Stimulated activated CD4-positive, alpha-beta T cell treated with anti-CD3 and anti-CD28 coated beads, Interleukin-2, amount 100 ng/mL, for 24 hours (primary cell): ENCODE measurements around the gene SIGLEC12.
"Not testable (repeated sequence)": the region's sequence is repeated elsewhere in the genome, so short reads cannot be mapped to it uniquely, and the experiment has no call there.

Experiments
- DNase-seq, 2 donors: peaks; one replicate each; pipeline ENCODE4 v3.0.0-alpha.2; 2020

The SIGLEC12 gene

DNA sequence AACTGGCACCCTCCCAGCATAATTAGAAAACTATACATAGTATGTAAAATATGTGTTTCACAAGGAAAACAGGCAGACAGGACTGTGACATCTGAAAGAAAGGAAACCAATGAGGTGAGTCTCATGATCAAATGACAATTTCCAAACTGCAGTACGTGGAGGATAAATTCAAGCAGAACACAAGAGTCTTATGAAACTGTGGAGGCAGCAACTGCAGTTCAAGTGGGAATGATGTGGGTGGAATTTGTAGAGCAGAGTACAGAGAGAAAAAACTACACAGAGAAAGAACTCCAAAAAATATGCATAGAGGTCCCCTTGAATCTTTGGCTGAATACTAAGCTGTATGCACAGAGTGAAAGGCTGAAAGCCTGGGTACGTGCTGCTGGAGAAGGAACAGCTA lies 20.2 kb upstream of the SIGLEC12 start:
- no peak for DNase-seq

DNA sequence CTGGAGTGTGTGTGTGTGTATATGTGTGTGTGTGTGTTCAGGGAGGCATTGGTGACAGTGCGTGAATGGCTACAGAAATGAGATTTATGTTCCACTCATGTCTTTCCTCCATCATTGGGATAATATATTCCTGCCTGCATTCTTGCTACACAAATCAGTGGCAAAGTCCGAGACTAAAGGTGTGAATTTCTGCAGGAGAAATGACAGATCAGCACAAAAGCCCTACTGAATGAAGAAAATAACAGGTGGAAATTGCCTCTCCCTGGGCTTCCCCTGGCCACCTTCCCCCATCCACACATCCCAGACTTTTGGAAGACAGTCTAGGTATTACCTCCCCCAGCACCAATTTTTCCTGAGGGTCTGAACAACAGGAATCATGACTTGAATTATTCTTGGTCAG lies 19.8 kb upstream of the SIGLEC12 start:
- DNase-seq, result no peak

DNA sequence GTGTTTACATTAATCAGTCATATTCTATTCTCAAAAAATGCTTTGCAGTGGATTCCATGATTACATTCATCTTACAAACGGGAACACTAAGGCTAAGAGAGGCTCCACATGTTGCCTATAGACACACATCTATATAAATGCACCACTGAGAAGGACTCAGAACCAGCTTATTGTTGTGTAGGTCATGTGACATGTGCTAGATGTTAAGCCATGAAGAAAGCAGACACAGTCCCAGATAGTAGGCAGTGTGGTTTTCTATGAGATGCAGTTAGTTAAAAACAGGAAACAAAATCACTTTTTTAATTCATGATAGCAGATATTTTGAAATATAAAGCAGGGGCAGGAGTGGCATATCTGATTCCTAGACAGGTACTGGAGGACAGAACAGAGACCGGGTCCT lies 19.1 kb upstream of the SIGLEC12 start:
- no peak for DNase-seq

DNA sequence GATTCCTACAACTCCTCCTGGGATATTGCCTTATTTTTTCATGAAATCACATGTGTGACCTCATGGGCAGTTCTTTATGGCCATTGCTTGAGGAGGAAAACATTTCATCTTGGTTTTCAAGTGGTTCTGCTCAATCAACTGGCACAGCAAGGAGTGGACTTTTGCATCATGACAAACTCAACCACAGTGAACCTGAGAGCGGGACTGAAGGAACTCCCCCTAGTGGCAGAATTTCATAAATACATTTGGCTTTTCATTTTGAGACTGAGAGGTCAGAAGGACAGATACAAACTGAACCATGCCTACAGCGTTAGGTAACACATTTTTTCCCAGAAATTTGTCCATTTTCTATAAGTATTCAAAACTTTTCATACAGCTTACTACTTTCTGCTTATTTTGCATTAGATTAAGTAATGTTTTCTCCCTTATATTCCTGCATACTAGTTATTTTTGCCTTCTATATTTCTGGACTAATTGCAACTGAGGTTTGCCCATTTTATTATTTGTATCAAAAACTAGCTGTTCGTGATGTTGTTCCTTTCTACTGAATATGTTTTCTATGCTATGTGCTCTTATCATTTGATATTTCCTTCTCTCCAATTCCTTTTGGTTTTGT lies 13.4 kb upstream of the SIGLEC12 start:
- peak; percentile 9 to 34 for DNase-seq

DNA sequence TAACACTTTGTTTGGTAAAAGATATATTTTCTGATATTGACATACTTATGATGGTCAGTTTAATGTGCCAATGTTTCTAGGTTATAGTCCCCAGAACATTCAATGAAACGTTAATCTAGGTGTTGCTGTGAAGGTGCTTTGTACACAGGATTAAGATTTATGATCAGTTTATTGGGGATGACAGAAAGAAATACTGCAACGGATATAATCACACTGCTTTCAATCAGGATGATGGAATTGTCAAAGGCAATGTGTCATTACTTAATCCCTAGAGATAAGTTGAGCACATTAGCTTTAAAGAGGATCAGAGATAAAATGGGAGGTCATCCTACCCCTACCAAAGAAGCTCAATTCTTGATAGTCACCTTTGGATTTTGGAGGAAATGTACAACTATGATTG lies 12.4 kb upstream of the SIGLEC12 start:
- DNase-seq, result no peak

DNA sequence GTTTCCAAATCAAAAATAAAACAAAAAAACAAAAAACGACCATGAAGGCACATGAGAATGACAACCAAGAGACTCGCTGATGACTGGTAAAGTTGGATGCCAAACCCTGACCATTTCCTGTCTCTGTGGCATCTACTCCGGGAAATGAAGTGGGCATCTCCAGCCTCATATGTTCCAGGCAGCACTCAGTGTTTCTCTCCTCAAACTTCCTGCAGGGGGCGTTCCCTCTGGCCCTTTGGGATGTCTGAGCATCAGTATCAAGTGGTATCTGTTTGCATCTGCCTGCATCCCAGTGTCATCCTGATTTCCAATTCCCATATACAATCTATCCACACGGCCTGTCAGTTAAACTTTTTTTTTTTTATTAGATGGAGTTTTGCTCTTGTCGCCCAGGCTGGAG lies 9.8 kb upstream of the SIGLEC12 start:
- peak in 1 of 2 donors; percentile 32 for DNase-seq

DNA sequence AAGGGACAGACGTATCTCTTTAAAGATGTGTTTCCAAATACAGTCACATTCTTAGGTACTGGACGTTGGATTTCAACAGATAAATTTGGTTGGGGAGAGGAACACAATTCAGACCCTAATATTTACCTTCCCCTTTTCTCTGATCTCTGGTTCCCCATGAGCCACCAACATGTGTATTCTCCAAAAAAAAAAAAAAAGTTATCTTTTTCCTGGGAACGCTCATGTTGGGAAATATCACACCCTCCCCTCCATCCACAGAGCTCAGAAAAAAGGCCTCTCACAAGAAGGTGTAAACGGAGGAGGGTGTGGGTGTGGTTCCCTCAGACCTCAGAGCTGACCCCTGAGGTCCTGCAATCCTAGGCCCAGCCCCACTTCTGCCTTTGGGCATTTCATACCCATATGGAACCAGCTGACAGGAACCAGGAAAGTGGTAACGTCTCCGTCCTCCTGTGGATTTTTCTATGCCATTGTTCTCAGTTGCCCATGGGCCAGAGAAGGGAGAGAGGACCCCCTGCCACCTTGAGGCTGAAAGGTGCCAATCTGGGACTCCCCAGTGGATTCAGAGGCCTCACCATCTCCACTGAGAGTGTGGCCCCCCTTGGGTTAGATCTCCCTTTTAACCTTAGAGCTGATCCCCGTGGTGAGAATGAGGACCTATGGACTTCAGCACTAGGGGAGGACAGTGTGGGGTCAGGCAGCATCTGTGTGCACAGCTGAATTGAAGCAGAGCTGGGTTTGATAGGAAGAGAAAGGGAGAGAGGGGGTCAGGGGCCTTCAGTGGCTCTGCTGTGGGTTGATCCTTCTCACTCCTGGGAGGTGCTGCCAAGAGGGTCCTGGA lies 8.4 kb upstream of the SIGLEC12 start:
- DNase-seq, result no peak

DNA sequence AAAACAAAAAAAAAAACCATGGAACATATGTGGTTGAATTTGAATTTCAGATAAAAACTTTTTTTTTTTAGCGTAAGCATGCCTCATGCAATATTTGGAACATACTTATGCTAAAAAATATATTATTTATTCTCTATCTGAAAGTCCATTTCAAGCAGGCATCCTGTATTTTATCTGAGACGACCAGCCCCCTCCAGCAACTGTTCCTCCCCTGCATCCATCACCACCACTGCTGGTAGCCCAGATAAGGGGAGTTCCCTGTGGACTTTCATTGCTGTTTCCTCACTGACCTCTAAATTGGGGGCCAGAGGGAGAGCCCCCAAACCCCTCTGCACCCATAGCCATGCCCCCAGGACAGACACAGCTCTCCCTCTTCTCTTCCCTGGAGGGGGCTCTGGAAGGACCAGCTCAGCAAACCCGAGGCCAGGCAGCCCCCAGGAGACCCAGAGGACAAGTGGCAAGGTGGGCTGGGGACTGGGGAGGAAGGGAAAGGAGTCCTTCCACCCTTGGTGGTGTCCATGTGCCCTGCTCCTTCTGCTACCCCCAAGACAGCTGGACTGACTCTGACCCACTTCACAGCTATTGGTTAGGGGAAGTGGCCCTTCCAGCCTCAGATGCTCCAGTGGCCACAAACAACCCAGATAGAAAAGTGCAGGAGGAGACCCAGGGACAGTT lies 6.6 kb upstream of the SIGLEC12 start:
- no peak for DNase-seq

DNA sequence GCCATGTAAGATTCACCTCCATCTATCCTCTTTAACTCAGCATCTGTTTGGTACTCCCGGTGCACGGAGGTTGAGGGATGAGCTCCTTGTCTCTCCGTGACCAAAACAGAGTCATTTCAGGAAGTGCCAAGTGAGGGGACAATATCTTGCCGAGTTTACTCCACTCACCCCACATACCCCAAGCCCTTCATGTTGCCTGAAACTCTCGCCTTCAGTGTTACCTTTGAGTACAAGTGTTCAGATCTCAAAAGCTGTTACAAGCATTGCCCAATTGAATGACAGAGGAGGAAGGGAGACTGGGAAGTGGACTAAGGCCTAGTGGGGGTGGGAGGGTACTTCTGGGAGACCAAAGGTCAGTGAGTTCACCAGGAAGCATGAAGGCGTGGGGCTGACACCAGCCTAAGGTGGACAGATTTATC lies 6.0 kb upstream of the SIGLEC12 start:
- DNase-seq, result no peak

DNA sequence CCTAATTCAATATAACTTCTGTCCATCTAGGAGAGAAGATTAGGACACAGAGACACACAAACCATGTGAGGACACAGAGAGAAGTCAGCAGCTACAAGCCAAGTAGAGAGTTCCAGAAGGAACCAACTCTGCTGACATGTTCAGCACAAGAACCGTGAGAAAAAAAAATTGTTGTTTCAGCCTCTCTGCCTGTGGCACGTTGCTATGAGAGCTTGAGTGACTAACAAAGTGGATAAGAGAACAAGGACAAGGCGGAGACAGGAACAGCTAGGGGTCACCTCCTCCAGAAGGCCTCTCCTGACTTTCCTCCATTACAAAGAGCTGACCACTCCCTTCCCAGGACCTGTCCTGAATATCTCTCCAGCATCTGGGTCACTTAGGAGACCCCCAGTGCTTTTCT lies 5.6 kb upstream of the SIGLEC12 start:
- no peak for DNase-seq

DNA sequence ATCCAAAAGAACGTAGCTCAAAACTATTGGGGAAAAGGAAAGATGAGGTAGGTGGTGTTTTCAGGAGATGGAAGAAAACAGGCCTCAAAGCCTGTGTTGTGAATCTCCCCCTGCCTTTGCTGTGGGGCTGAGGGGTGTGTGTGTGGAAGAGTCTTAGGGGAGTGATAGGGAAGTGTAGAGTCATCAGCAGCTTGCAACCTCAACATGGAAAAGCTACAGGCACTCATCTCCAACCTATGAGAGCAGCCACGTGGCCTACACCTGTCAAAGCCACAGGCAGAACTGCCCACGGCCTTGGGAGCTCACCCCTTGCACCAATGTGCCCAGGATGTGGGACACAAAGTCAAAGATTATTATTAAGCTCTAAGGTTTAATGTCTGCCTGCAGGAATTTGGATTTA lies 4.3 kb upstream of the SIGLEC12 start:
- DNase-seq, result no peak

DNA sequence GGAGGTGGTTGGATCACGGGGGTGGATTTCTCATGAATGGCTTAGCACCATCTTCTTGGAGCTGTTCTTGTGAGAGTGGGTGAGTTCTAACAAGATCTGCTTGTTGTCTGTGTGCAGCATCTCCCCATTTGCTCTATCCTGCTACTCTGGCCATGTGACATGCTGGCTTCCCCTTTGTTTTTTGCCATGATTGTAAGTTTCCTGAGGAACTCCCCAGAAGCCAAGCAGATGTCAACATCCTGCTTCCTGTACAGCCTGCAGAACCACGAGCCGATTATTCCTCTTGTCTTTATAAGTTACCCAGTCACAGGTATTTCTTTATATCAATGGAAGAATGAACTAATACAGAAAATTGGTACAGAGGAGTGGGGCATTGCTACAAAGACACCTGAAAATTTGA lies 2.3 kb upstream of the SIGLEC12 start:
- DNase-seq, result no peak

DNA sequence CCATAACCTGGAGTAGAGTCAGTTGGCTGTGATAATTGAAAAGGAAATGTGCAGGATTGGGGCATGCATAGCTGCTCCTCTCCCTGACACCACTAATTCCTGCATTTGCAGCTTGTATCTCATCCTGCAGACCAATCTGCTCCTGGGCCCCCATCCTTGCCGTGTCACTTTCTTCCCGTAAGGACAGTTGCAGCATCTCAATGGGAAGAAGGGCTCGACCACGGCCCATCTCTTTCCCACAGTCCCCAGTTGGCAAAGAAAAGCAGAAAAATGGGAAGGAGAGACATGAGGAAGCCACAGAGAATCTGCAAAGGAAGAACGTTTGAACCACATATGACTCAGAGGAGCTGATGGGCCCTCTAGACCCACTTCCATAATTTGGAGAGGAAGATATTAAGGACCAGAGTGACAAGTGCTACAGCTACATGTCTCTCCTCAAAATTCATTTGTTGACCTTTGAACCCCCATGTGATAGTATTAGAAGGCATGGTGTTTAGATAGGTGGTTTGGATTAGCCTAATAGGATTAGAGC lies 1.8 kb upstream of the SIGLEC12 start:
- DNase-seq, result no peak

DNA sequence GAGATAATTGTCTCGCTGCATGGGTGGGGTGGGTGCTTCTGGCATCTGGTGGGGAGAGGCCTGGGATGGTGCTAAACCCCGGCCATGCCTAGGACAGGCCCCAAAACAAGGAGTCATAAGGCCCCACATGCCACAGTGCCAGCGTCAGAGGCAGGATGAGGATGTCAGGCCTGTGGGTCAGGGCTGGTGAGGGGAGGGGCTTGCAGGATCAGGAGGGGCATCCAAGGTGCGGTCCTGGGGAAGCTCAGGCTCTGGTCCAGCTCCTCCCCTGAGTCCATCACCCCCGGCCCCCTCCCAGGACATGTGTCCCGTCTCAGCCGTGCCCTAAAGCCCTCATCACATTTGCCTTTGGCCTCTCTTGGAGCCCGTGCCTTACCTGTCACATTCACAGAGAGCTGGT lies 669 bp downstream of the SIGLEC12 start:
- not testable (repeated sequence) for DNase-seq

DNA sequence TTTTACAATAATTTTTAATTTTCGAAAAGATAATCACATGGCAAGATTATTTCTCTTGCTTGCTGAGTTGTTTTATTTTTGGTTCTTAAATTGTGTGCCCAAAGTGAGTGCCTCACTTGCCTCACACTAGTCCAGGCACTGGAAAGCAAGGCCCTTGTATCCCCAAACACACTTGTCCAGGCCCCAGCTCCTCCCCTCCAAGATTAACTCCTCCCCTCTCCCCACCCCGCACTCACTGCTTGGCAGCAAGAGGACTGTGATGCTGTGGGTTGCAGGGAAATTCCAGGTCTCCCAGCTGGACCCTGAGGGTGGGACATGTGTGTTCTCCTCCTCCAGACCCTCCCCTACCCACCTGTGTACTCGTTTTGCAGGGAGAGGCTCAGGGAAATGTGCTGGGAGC lies 3.9 kb downstream of the SIGLEC12 start:
- DNase-seq, result no peak

DNA sequence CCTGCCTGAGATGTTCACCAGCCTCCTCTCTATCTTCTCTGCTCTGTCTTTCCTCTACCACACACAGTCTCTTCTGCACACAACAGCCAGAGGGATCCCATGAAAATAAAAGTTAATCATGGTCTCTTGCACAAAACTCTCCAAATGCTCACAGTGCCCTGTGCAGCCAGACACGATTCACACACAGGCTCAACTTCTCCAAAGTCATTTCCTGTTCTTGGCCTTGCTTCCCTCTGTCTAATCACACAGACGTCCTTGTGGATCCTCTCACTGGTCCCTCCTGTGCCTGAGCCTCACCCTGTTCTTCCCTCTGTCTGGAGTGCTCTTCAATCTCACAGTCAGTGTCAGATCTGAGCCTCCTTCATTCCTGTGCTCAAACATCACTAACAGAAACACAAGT lies 7.8 kb downstream of the SIGLEC12 start:
- no peak for DNase-seq

DNA sequence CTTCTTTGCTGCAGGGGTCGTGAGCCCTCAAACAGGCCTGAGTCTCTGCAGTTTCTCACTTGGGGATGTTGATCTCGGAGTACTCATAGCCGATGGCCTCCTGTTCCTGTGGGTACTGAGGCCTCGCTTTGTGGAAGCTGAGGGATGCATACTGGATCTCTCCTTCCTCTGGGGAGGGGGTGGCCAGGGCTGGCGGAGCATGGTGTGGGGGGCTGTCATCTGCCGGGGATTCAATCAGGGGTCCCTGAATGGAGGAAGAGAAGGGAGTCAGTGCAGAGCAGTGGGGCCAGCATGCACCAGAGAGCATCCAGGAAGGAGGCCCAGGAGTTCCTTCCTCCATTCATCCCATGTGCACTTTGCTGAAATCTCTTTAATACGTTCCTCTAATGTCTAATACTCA lies 10.0 kb downstream of the SIGLEC12 start:
- DNase-seq, result no peak

DNA sequence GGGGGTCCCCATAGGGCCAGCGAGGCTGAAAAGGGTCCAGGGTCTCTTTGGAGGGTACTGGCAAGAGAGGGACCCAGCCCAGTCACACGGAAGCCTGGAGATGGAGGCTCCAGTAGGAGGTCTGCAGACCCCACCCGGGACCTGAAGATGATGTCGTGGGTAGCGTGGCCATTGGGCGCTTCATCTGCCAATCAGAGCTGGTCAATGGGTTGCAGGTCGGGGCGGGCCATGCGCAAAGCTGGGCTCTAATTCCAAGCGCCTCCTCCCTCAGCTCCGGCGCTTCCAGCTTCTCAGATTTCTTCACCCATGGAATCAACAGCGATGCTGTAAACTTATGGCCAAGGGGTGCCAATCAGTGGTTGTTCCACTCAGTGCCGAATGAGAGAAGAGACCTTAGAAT lies 10.9 kb downstream of the SIGLEC12 start:
- DNase-seq, result no peak

DNA sequence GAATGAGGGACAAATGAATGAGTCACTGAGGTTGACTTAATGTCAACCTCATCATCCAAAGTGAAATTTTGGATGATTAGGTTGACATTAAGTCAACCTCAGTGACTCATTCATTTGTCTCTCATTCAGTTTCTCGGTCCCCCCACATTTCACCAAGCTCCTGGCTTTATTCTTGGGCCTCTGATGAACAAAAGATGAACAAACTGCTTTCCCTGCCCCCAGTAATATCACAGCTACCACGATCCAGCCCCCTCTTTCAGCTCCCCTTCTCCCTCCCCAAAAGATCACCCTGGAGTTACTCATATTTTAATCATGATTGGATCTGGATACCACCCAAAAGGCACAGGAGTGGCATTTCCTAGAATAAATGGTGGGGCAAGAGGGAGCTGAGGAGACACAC lies 12.5 kb downstream of the SIGLEC12 start:
- peak; percentile 24 to 38 for DNase-seq

DNA sequence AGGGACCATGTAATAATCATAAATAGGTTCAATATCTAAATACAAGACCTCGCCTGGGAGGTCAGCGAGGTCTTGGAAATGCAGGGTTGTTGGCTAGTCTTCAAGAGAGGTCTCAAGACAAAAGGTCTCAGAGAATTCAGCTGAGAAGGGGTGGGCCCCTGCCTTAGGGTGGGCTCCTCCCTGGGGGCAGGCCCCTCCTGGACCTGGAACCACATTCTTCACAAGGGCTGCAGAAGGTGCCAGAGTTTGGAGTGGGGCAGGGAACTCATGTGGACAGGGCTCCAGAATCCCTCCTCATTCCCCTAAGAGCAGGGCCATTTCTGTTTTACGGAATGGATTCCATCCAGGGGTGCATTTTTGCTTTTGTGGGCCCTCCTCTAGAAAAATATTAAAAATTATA lies 13.1 kb downstream of the SIGLEC12 start:
- DNase-seq, result no peak

DNA sequence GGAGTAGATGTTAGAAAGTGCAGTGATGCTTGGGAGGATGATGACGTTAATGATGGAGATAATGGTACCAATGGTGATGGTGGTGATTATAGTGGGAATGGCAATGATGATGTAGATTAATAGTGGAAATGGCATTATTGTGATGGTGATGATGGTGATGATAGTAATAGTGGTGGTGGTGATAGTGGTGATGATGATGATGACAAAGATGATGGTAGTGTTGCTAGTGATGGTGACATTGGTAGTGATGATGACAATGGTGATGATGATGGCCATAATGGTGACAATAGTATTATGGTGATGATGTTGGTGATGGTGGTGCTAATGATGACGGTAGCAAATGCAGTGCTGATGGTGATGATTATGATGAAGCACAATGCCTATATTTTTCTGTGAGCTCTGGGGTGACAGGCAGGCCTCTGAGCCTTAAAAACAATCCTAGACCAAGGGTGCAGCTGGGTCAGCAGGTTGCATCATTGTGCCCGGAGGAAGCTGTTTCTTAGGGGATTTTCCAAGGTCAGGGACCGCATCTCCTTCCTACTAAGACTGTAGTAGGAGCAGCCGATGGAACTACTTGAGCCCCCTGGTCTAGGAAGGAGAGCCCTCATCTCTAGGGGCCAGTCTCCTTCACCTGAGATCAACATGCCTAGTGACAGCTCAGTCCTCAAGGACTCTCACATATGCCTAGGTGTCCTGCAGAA lies 15.5 kb downstream of the SIGLEC12 start:
- DNase-seq, result no peak

DNA sequence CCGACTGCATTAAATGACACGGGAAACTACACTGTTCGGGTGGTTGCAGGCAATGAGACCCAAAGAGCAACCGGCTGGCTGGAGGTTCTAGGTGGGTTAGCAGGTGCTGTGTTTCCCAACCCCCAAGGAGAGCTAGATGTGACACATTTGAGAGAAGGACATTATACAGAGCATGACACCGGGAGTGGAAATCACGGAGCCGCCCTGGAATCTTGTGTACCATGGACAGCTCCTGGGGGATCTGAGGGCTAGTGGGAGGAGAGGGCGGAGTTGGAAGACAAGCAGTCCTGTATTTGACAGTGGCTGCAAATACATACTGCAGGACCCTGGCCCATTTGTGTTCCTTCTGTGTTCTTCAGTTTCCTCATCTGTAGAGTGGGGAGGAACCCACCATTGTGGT lies 21.0 kb downstream of the SIGLEC12 start:
- peak; percentile 29 to 47 for DNase-seq
